DOHH2 (cell line): ENCODE results near the gene PSME1.

Experiments
- H3F3A ChIP-seq: fragments of 200-600 bp; sonication (generic), shearing (Covaris generic); 2 replicates; pipeline ENCODE4 v1.6.0; 2016; ENCODE audit warnings: antibody characterized with exemption, mild to moderate bottlenecking; ENCODE audit not compliant: control insufficient read depth, insufficient read depth
- H3K27ac ChIP-seq: fragments of 200-600 bp; sonication (generic); 2 replicates; pipeline ENCODE4 v1.5.1; 2014; ENCODE audit warnings: low read depth, mild to moderate bottlenecking, low read length, moderate library complexity
- H3K27me3 ChIP-seq: fragments of 200-600 bp; sonication (generic); 2 replicates; pipeline ENCODE4 v1.6.1; 2014; ENCODE audit warnings: mild to moderate bottlenecking, low read length, mixed read lengths; ENCODE audit not compliant: control insufficient read depth
- H3K36me3 ChIP-seq: fragments of 200-600 bp; sonication (generic); 2 replicates; pipeline ENCODE4 v1.6.1; 2014; ENCODE audit warnings: mild to moderate bottlenecking, low read length, moderate library complexity, mixed read lengths; ENCODE audit not compliant: control insufficient read depth
- H3K4me1 ChIP-seq: fragments of 200-600 bp; sonication (generic); 2 replicates; pipeline ENCODE4 v1.6.1; 2014; ENCODE audit warnings: mild to moderate bottlenecking, low read length, mixed read lengths; ENCODE audit not compliant: control insufficient read depth
- H3K4me2 ChIP-seq: fragments of 200-600 bp; sonication (generic); 2 replicates; pipeline ENCODE4 v1.6.0; 2014; ENCODE audit warnings: mild to moderate bottlenecking, low read length, moderate library complexity
- H3K4me3 ChIP-seq: fragments of 200-600 bp; sonication (generic); 2 replicates; pipeline ENCODE4 v1.5.1; 2014; ENCODE audit warnings: mild to moderate bottlenecking, low read length, mixed read lengths
- H3K79me2 ChIP-seq: fragments of 200-600 bp; sonication (generic); 2 replicates; pipeline ENCODE4 v1.6.1; 2014; ENCODE audit warnings: mild to moderate bottlenecking, low read length, mixed read lengths; ENCODE audit not compliant: control insufficient read depth
- H3K9me2 ChIP-seq: fragments of 200-600 bp; sonication (generic); replicated peaks from 2 replicates; pipeline ENCODE4 v1.6.1; 2014; ENCODE audit warnings: mild to moderate bottlenecking, low read length, mixed read lengths; ENCODE audit not compliant: control insufficient read depth
- H3K9me3 ChIP-seq: fragments of 200-600 bp; sonication (generic); 2 replicates; pipeline ENCODE4 v1.6.1; 2014; ENCODE audit warnings: antibody characterized with exemption, low read length, mixed read lengths; ENCODE audit not compliant: control insufficient read depth, insufficient read depth
- H4K20me1 ChIP-seq: fragments of 200-600 bp; sonication (generic); 2 replicates; pipeline ENCODE4 v1.6.0; 2014; ENCODE audit warnings: low read depth, mild to moderate bottlenecking, antibody characterized with exemption, low read length, moderate library complexity; ENCODE audit not compliant: control insufficient read depth, insufficient read depth
- EZH2phosphoT487 ChIP-seq: fragments of 200-600 bp; sonication (generic); IDR thresholded peaks from 2 replicates; pipeline ENCODE4 v1.6.1; 2017; ENCODE audit warnings: borderline replicate concordance, mild to moderate bottlenecking, antibody characterized with exemption, low read length, moderate library complexity, mixed read lengths
- TF ChIP-seq, protein P1 (sequence below): fragments of 200-600 bp; sonication (generic); IDR thresholded peaks from one replicate; pipeline ENCODE4 v1.5.1; 2014; ENCODE audit warnings: antibody characterized with exemption, mild to moderate bottlenecking, low read depth, low read length; ENCODE audit not compliant: poor library complexity, severe bottlenecking

The PSME1 gene

DNA sequence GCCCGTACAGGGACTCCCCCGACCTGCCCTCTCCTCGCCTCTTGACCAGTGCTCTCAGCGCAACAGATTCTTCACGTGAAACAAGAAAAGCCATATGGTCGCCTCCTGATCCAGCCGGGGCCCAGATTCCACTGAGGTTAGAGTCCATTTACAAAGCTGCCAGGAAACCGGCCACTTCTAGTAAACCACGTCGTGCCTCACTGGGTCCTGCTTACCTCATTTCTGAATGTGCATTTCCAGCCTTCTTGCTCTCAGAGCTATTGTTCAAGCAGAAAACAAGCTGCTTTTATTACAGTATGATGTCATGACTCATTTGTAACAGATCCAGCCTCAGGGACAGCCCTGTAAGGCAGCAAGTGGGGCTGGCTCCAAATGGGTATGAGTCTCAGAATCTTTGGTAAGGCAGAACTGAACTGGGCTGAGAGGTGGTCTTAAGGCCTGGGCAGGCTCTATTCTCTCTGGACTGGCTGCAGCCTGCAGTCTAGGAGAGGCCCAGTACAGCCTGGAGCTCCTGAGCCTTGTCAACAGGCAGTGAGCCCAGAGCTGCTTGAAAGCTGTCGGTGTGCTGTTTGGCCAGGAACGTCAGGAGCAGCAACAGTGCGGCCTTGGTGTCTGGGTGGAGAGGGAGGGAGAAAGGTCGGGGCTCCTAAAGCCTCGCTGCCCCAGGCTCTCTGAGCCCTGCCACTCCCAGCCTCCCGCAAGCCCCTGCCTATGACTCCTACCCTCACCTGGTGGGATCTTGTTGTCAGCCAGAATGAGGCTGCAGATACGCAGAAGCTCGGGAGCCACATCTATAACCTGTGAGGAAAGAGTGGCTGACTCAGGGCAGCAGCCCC lies 44.2 kb downstream of the PSME1 start:
- Histone ChIP-seq H3F3A (peaks cover 3% of the 10 kb centered on the region; the same call in 1 of the 2 replicates), H3K79me2 (no peaks in the 10 kb centered on the region), H3K4me3 (no peak overlapping the region), H4K20me1 (no peaks in the 10 kb centered on the region), H3K27ac (no peak overlapping the region), H3K4me2 (no peak overlapping the region), H3K4me1 (no peaks in the 10 kb centered on the region), H3K27me3 (no peaks in the 10 kb centered on the region), H3K9me3 (no peaks in the 10 kb centered on the region), H3K36me3 (peaks cover 71% of the 10 kb centered on the region), H3K9me2 (no peaks in the 10 kb centered on the region)
- TF ChIP-seq, protein P1, sequence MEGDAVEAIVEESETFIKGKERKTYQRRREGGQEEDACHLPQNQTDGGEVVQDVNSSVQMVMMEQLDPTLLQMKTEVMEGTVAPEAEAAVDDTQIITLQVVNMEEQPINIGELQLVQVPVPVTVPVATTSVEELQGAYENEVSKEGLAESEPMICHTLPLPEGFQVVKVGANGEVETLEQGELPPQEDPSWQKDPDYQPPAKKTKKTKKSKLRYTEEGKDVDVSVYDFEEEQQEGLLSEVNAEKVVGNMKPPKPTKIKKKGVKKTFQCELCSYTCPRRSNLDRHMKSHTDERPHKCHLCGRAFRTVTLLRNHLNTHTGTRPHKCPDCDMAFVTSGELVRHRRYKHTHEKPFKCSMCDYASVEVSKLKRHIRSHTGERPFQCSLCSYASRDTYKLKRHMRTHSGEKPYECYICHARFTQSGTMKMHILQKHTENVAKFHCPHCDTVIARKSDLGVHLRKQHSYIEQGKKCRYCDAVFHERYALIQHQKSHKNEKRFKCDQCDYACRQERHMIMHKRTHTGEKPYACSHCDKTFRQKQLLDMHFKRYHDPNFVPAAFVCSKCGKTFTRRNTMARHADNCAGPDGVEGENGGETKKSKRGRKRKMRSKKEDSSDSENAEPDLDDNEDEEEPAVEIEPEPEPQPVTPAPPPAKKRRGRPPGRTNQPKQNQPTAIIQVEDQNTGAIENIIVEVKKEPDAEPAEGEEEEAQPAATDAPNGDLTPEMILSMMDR: no peak
- TF ChIP-seq EZH2phosphoT487: no peak

DNA sequence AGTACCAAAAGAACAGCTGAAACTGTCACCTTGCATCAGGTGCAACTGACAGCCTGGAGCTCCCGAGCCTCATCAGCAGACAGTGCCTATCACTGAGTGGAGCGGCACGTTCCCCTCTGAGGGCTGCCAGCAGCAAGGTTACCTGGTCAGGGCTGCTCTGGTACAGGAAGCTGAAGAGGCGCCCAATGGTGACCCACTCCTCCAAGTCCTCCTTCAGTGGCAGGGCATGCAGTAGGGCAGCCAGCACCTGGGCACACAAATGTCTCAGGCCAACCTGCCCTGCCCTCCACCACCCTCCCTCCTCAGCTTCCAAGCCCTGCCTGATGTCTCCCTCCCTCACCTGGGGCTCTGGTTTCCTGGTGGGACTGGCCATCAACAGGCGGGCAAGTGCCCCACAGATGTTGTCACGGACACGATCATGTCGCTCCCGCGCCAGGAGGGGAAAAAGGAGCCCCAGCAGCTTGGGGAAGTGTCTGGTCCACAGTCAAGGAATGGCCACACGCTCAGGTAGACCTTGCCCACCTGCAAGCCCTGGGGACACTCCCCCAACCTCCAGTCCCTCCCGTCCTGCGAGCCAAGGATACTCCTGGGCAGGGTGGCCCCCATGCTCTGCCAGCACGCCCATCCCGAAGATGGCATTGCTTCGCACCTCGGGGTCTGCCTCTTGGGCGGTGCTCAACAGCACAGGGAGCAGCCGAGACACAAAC lies 45.5 kb downstream of the PSME1 start:
- Histone ChIP-seq H3F3A (peaks cover 3% of the 10 kb centered on the region; the same call in 1 of the 2 replicates), H3K27ac (no peak overlapping the region), H3K27me3 (no peaks in the 10 kb centered on the region), H3K4me3 (no peak overlapping the region), H3K36me3 (peaks cover 85% of the 10 kb centered on the region), H3K9me2 (no peaks in the 10 kb centered on the region), H3K4me1 (no peaks in the 10 kb centered on the region), H3K79me2 (peaks cover 1% of the 10 kb centered on the region), H3K9me3 (no peaks in the 10 kb centered on the region), H3K4me2 (no peak overlapping the region), H4K20me1 (no peaks in the 10 kb centered on the region)
- no peak for TF ChIP-seq EZH2phosphoT487
- TF ChIP-seq, protein P1: no peak

DNA sequence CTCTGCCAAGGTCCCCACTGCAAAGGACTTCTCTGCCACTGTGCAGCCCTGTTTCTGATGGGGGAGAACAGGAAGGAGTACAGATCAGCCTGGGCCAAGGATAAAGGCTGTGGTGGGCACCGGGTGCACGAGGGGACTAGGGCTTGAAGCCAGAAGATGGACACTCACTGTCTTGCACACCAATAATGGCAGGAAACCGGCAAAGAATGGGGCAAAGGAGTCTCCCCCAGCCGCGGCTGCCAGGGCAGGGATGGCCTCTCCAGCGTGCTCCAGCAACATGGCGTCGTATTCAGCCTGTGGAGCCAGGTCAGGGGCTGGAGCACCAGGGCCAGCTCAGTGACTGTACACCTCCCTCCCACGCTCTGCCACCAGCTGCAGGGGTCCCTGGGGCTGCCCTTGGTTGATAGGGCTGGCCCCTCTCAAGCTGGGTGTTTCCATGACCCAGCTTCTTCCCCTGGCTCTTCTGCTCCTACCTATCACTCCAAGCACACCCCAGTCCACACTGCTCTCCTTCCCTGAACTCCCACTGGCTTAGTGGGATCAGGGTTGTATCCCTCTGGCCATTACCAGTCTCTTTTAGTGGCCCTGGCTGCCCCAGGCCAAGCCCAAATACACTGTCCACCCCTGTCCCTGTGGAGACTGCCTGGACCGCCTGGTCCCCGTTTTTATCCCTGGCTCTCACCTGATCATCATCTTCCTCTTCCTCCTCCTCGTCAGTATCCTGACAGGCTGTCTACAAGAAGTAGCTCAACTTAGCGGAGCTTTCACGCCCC lies 46.3 kb downstream of the PSME1 start:
- no peak overlapping the region for H3K27ac ChIP-seq
- peaks cover 3% of the 10 kb centered on the region; the same call in 1 of the 2 replicates for H3F3A ChIP-seq
- no peak overlapping the region for H3K4me3 ChIP-seq
- no peaks in the 10 kb centered on the region for H4K20me1 ChIP-seq
- H3K79me2 ChIP-seq: peaks cover 9% of the 10 kb centered on the region
- H3K4me2 ChIP-seq: no peak overlapping the region
- peaks cover 93% of the 10 kb centered on the region for H3K36me3 ChIP-seq
- no peaks in the 10 kb centered on the region for H3K9me2 ChIP-seq
- no peaks in the 10 kb centered on the region for H3K9me3 ChIP-seq
- no peaks in the 10 kb centered on the region for H3K27me3 ChIP-seq
- H3K4me1 ChIP-seq: peaks cover 5% of the 10 kb centered on the region
- TF ChIP-seq EZH2phosphoT487: no peak
- TF ChIP-seq, protein P1: no peak
